NCI-H1417 treated with DMSO at 0.1 percent for 48 hours (cell line): ENCODE measurements around the gene KRTAP10-5.
"Not testable (repeated sequence)": the region's sequence is repeated elsewhere in the genome, so short reads cannot be mapped to it uniquely, and the experiment has no call there.

ENCODE experiments used
- DNase-seq: peaks from one replicate; lab custom pipeline; 2025; lab: John Stamatoyannopoulos, UW

Gene KRTAP10-5

DNA sequence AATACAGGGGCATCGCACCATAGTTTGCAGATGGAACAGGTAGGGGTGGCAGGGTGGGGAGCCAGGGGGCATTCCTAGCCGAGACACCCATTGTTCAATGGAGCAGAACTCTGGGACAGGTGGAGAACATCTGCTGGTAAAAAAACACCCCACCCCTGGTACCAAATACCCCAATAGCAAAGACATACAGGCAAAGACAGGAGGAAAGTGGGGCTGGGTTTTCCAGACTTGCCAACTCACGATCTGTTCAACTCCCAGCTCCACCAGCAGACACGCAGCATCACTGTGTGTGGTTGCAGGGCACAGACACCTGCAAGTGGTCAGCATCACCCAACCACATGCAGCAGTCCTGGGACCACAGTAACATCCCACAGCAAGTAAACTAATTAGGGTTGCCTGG is 31.1 kb upstream of the KRTAP10-5 start:
- DNase-seq = no peak

GRCh38 chr21:44610157-44610843 is 29.9 kb upstream of the KRTAP10-5 start:
- DNase-seq = not testable (repeated sequence)

GRCh38 chr21:44609193-44609592 is 28.8 kb upstream of the KRTAP10-5 start:
- DNase-seq = no peak

DNA sequence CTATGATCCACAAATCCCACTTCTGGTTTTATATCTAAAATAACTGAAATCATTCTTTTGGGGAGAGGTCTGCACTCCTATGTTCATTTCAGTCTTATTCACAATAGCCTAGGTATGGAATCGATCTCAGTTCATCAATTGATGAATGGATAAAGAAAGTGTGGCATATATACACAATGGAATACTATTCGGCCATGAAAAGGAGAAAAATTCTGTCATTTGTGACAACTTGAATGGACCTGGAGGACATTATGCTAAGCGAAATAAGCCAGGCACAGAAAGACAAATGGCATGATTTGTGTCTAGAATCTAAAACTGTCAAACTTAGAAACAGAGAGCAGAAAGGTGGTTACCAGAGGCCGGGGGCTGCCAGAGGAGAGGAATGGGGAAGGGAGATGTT is 26.1 kb upstream of the KRTAP10-5 start:
- no peak for DNase-seq

DNA sequence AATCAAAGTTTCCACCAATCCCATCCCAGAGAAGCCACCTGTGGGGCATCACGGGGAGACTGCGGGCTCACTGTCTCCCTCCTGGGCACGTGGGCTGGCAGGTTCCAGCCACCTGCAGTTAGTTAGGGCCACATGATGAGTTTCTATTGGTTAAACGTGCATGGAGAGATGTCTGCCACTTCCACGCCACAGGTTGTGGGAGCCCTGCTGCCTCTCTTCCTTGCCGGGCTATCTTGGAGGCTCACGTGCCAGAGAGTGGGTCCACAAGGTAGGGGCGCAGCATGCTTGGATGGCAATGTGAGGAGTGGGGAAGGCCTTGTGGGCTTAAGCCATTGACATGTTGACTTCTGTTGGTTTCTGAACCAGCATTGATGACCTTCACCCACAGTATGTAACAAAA is 23.5 kb upstream of the KRTAP10-5 start:
- DNase-seq = no peak

- no peak for DNase-seq
Observed at GRCh38 chr21:44603109-44603875, 22.9 kb upstream of the KRTAP10-5 start.

DNA sequence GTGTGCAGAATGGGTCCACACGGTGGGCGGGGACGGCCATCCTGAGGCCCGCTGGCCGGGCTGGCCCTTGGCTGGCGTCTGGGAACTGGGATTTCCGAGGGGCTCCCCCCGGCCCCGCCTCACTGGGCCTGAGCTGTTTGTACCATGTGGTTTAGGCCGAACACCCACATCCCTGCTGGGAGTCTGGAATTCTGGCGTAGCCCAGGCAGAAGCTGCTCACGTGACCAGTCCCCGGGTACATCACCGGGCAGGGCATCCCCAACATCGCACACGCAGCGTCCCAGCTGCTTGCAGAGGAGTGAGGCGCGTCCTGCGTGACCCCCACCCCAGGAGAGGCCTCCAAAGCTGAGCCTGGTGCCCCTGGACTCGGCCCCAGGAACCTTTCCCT is 22.1 kb upstream of the KRTAP10-5 start:
- no peak for DNase-seq

DNA sequence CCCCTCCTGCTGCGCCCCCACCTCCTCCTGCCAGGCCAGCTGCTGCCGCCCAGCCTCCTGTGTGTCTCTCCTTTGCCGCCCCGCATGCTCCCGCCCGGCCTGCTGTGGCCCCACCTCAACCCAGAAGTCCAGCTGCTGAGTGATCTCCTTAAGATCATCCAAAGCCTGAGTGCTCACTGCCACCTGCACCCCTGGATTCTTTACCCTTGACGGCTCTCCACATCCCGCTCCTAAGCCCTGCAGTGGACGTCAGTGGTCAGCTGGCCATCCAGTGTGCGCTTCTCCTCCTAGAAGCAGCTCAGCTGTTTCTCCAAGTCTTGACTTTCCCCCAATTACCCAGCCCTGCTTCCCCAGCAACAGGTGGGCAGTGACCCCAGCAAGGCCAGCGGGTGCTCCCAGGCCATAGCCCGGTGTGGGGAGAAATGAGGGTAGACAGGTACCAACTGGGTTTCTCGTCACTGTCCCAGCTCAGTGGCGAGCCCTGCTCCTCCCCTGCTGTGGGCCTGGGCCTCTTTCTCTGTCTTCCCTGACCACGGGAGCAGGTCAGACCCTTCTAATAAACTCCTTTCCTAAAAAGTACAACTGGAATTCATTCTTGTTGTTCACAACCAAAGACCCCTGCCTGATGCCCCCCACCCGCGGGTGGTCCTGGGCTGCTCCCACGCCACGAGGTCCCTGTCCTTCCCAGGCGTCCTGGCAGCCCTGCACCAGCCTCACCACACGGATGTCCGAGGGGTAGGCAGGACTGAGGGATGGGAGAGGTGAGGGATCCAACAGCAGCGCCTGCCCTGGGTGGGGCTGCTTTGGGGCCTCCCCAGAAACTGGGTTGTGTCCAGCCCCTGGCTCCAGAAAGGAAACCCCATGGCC is 21.4 kb upstream of the KRTAP10-5 start:
- DNase-seq = no peak

DNA sequence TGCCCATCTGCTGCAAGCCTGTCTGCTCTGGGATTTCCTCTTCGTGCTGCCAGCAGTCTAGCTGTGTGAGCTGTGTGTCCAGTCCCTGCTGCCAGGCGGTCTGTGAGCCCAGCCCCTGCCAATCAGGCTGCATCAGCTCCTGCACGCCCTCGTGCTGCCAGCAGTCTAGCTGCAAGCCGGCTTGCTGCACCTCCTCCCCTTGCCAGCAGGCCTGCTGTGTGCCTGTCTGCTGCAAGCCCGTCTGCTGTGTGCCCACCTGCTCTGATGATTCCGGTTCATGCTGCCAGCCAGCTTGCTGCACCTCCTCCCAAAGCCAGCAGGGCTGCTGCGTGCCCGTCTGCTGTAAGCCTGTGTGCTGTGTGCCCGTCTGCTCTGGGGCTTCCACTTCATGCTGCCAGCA is 20.7 kb upstream of the KRTAP10-5 start:
- not testable (repeated sequence) for DNase-seq

DNA sequence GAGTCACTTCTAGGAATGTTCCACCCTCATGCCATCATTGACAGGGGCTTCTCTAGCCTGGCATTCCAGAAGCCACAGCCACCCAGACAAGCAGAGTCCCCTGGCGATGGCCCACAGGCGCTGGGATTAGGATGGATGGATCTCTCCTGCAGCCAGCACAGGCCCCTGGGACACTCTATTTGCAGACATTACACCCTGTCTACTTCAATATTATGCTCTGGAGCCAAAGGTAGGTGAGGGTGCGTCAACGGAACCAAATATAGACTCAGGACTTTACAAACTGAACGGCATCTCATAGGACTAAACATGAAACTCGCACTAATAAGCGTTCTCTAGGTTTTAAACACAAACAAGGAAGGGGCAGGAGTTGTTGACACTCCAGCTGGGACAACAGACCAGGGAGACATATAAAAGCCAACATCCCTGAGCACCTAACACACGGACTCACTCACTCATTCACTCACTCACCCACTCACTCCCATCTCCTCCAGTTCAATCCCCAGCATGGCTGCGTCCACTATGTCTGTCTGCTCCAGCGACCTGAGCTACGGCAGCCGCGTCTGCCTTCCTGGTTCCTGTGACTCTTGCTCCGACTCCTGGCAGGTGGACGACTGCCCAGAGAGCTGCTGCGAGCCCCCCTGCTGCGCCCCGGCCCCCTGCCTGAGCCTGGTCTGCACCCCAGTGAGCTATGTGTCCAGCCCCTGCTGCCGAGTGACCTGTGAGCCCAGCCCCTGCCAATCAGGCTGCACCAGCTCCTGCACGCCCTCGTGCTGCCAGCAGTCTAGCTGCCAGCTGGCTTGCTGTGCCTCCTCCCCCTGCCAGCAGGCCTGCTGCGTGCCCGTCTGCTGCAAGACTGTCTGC is 19.9 kb upstream of the KRTAP10-5 start, which contains the start of gene KRTAP10-7:
Gene KRTAP10-7, plus strand, starts transcription at position 480 of the 861 bp plus-strand sequence. Its CDS starts 25 bp downstream, at position 505.
- not testable (repeated sequence) for DNase-seq

DNA sequence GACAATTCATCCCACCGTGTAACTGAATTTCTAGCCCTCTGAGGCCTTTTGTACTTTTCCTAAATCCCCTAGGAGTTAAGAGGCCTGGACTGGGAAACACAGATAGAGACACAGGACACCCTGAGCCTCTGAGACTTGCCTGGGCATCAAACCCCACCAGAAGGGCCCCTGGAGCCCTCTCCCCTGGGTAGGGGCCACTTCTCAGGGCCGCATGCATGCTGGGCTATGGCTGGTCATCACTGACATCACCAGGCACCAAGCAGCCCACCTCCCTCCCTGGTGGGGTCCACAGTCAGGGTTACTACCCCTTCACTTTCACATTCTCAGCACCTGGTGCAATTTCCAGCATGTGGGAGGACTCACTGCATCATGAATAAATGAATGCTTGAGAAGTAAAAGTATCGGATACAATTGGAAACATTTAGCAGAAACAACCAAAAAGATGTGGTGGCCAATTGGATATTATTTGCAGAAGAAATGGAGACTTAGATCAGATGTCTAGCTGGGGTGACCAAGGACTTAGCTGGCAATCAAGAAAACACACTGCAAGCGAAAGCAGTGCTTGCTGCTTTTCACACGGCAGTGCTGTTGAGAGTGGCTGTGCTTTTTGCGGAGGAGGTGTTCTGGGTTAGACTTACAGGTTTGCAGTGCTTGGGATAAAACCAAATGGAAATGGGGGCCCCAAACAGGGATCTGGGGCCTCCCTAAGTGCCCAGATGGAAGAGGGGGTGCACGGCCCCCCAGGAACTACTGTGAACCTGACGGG is 19.0 kb upstream of the KRTAP10-5 start:
- DNase-seq = no peak

DNA sequence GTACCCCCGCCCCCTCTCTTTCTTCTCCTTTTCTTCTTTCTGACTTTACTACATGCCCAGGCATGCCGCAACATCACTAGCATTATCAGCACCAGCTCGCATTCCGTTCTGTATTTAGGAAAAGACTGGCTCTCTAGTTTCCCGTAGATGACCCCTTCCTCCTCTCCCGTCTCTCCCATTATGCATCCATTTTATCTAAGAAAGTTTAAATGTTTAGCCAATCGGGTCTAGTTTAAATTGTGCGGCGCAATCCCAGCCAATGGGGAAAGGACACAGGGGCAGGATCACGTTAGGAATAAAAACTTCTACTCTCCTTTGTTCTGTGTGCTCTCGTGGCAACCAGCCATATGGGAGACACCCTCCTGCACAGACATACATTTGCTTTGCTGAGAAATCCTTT is 17.7 kb upstream of the KRTAP10-5 start:
- no peak for DNase-seq

DNA sequence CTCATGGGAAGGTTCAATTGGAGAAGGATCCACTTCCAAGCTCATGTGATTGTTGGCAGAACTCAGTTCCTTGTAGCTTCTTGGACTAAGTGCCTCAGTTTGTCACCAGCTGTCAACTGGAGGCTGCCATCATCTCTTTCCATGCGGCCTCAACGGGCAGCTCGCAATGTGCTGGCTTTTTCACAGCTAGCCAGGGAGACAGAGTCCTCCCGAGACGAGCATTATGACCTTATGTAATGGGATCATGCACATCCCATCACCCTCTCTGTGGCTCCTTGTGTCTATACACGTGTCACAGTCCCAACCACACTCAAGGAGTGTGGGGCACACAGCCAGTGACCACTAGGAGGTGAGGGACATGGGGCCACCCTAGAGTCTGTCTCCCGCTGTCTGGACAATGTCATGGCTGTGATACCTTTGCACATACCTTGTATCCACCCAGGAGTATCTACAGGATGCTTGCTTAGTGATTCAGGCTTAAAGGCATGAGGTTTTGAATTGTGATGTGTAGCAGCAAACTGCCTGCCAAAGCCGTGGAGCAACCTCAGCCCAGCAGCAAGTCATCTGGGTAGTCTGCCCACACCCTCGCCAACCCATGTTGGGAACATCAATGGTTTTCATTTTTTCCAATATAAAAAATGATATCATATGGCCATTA is 15.8 kb upstream of the KRTAP10-5 start:
- DNase-seq = no peak

- DNase-seq = no peak
Observed at GRCh38 chr21:44595524-44595923, 15.1 kb upstream of the KRTAP10-5 start.

GRCh38 chr21:44594406-44594916 is 14.1 kb upstream of the KRTAP10-5 start:
- no peak for DNase-seq

DNA sequence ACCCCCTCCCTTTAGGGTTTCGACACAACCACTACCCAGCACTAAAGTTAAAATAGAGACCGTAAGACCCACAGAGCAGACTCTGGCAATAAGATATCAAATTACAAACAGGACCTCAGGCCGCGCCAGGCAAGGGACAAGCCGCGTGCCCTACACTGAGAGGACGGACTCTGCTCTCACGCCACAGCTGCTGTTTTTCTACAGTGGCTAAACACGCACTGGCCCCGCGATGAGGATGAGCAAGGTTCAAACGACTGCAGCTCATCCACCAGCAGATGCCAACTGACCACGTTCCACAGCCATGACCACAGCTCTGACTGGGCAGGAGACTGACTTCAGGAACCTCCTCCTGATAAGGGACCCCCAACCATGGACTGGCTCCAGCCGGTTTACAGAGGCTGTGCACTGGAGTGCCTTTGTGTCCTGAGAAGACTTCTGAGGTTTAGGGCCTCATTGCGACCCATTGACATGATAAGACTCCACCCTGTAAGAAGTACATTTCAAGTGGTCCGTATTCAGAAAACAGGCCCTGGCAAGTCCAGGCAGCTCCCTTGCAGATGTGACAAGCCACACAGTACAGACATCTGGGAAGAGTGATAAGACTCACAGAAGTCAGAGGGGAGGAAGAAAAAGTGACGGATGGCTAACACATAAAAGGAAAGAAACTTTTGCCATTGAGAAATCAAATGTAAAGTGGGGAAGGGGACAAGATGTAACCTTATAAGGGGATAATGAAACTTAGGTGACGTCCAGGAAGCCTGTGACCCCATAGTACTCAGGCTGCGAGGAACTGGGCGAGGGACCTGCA is 13.4 kb upstream of the KRTAP10-5 start:
- DNase-seq = no peak

GRCh38 chr21:44592446-44593311 is 12.3 kb upstream of the KRTAP10-5 start, which contains the start of gene KRTAP10-6:
TSS of gene KRTAP10-6 (minus strand) at chr21:44592505. CDS start at chr21:44592484, 21 bp downstream.
- DNase-seq = no peak

GRCh38 chr21:44591801-44592130 is 11.4 kb upstream of the KRTAP10-5 start:
- not testable (repeated sequence) for DNase-seq
